Body of pancreas (tissue), 4 donors: Measurements from ENCODE around the gene SLC25A27.

Experiments used
- POLR2A ChIP-seq, 3 donors: fragments of 450-650 bp; IDR thresholded peaks; one replicate each; pipeline ENCODE4 v1.6.1; 2016; ENCODE audit warnings: antibody characterized with exemption in 3 of 3, mild to moderate bottlenecking in 2 of 3
- TF ChIP-seq, protein P1 (sequence below), 7 experiments: fragments of 450-650 bp in 4 of 7; fragments of 200-600 bp in 3 of 7; sonication (generic) in 3 of 7; IDR thresholded peaks; one replicate each; pipeline ENCODE4 v1.5.1; 2016 to 2019; ENCODE audit warnings: antibody characterized with exemption in 7 of 7

DNA sequence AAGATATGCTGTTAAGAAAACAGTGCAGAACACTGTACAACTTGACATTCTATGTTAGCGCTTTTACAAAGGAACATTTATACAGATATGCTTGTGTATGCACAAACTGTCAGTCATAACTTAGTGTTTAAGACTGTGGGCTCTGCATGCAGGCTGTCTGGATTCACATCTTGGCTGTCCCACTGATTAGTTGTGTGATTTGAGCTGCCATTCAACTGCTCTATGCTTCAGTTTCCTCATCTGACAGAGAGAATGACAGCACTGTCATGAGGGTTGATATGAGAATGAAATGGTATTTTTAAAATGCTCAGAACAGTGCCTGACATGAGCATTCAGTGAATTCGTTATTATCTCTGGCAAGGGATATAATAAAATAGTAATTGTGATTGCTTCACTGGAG is 8.7 kb downstream of the SLC25A27 start:
- TF ChIP-seq, protein P1, sequence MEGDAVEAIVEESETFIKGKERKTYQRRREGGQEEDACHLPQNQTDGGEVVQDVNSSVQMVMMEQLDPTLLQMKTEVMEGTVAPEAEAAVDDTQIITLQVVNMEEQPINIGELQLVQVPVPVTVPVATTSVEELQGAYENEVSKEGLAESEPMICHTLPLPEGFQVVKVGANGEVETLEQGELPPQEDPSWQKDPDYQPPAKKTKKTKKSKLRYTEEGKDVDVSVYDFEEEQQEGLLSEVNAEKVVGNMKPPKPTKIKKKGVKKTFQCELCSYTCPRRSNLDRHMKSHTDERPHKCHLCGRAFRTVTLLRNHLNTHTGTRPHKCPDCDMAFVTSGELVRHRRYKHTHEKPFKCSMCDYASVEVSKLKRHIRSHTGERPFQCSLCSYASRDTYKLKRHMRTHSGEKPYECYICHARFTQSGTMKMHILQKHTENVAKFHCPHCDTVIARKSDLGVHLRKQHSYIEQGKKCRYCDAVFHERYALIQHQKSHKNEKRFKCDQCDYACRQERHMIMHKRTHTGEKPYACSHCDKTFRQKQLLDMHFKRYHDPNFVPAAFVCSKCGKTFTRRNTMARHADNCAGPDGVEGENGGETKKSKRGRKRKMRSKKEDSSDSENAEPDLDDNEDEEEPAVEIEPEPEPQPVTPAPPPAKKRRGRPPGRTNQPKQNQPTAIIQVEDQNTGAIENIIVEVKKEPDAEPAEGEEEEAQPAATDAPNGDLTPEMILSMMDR (IDR thresholded peaks at IDR 0.05), result no peak
- no peak for TF ChIP-seq POLR2A (IDR thresholded peaks at IDR 0.05)
